Lung (tissue), 12 donors: ENCODE data around the gene HMCN2. TPM values are rescaled to one million over a fixed set of nuclear protein-coding genes. Genes with fewer than 3 reads are reported as not detected.

ENCODE experiments used
- ATAC-seq: fragments of 200-7000 bp; cut with Tn5 transposase; one replicate; pipeline ENCODE4 v1.9.1; 2020; ENCODE audit warnings: moderate number of reproducible peaks; ENCODE audit not compliant: insufficient read depth, low FRiP score
- DNase-seq, 3 donors: peaks; one replicate each; pipeline ENCODE4 v3.0.0-alpha.2; 2013 to 2017
- H3K27ac ChIP-seq, 2 donors: one replicate each; pipeline ENCODE4 v1.5.1; 2013; ENCODE audit warnings: mild to moderate bottlenecking in 2 of 2, moderate library complexity in 2 of 2, control low read depth in 1 of 2, inconsistent platforms in 1 of 2, low read depth in 1 of 2, low read length in 1 of 2
- H3K27me3 ChIP-seq, 3 donors: one replicate each; pipeline ENCODE4 v1.5.1; 2013; ENCODE audit warnings: low read length in 2 of 3; ENCODE audit not compliant: control insufficient read depth in 3 of 3, insufficient read depth in 3 of 3
- H3K36me3 ChIP-seq, 4 donors: one replicate each; pipeline ENCODE4 v1.5.1; 2013; ENCODE audit warnings: low read length in 4 of 4, mild to moderate bottlenecking in 1 of 4, moderate library complexity in 1 of 4; ENCODE audit not compliant: control insufficient read depth in 4 of 4, insufficient read depth in 4 of 4
- H3K4me1 ChIP-seq, 5 donors: one replicate each; pipeline ENCODE4 v1.5.1; 2013; ENCODE audit warnings: low read length in 5 of 5, mild to moderate bottlenecking in 2 of 5, moderate library complexity in 1 of 5; ENCODE audit not compliant: control insufficient read depth in 5 of 5, insufficient read depth in 5 of 5
- H3K4me3 ChIP-seq: one replicate; pipeline ENCODE4 v1.5.1; 2013; ENCODE audit warnings: mild to moderate bottlenecking, control low read depth, moderate library complexity
- H3K9ac ChIP-seq, 2 donors: one replicate each; pipeline ENCODE4 v1.5.1; 2013; ENCODE audit warnings: low read length in 2 of 2, control low read depth in 1 of 2; ENCODE audit not compliant: insufficient read depth in 1 of 2
- H3K9me3 ChIP-seq, 4 donors: one replicate each; pipeline ENCODE4 v1.5.1; 2013; ENCODE audit warnings: low read length in 3 of 4, mild to moderate bottlenecking in 1 of 4, moderate library complexity in 1 of 4; ENCODE audit not compliant: control insufficient read depth in 4 of 4, insufficient read depth in 3 of 4
- CTCF ChIP-seq: IDR thresholded peaks from 2 replicates; pipeline ENCODE4 v1.5.1; 2012; ENCODE audit warnings: mild to moderate bottlenecking; ENCODE audit errors: control extremely low read depth, extremely low read depth
- WGBS, 2 donors: extraction: QIAGEN DNeasy Blood & Tissue Kit; methylation state at CpG; one replicate each; pipeline ENCODE4 v1.1.7; 2013; 5-methylcytosine and 5-hydroxymethylcytosine counted together
- polyA plus RNA-seq, 2 donors: library from polyadenylated mRNA; stranded (reverse); fragments of 200-250 nt; gene quantifications; one replicate each; pipeline ENCODE4 v1.2.1, GENCODE V29; 2013
- total RNA-seq, 2 donors: library from RNA; depleted of rRNA in 1 of 2; stranded (reverse); fragments of >200 nt in 1 of 2; gene quantifications; one replicate each; pipeline ENCODE4 v1.2.1, GENCODE V29; 2014 to 2021
- donor health status: control.
- donor health status: control.
- donor health status: Bipolar disorder and iron deficiency.
- donor health status: healthy.
- donor health status: DM: yes; HTN: yes; CAD: no.

The HMCN2 gene
- total and polyA plus RNA-seq, 4 donors, result 2.1 to 5.2 (median 3.7) TPM

GRCh38 chr9:130287736-130288135, 22.2 kb downstream of the HMCN2 start:
- H3K36me3 ChIP-seq, result no peaks in the 10 kb centered on the region
- H3K9me3 ChIP-seq, result no peaks in the 10 kb centered on the region
- H3K9ac ChIP-seq, result no peak overlapping the region
- H3K4me1 ChIP-seq, result peaks cover 0 to 61% (median 3%) of the 10 kb centered on the region in 5 donors
- peaks cover 0 to 9% (median 3%) of the 10 kb centered on the region in 3 donors for H3K27me3 ChIP-seq
- TF ChIP-seq CTCF, result no peak
- WGBS, 2 donors, result 55 to 56% methylated on average over 6 of the region's 6 CpGs
- peak overlapping the region in 1 of 2 donors; percentile 42 for H3K27ac ChIP-seq
- ATAC-seq, result no peak
- peak; percentile 37 to 72 (median 70) for DNase-seq
- no peak overlapping the region for H3K4me3 ChIP-seq

GRCh38 chr9:130288393-130288792, 22.8 kb downstream of the HMCN2 start:
- 67 to 82% methylated on average over 6 of the region's 6 CpGs for WGBS, 2 donors
- ATAC-seq (no peak), DNase-seq (no peak)
- Histone ChIP-seq H3K4me1 (peaks cover 0 to 61% (median 3%) of the 10 kb centered on the region in 5 donors), H3K27me3 (peaks cover 0 to 9% (median 4%) of the 10 kb centered on the region in 3 donors), H3K9ac (no peak overlapping the region), H3K36me3 (no peaks in the 10 kb centered on the region), H3K27ac (no peak overlapping the region), H3K9me3 (no peaks in the 10 kb centered on the region), H3K4me3 (no peak overlapping the region)
- no peak for TF ChIP-seq CTCF

- no peak for ATAC-seq
- WGBS, 2 donors, result 58 to 75% methylated on average over 13 of the region's 13 CpGs
- Histone ChIP-seq H3K4me3 (no peak overlapping the region), H3K27ac (no peak overlapping the region), H3K36me3 (no peaks in the 10 kb centered on the region), H3K9me3 (no peaks in the 10 kb centered on the region), H3K9ac (no peak overlapping the region), H3K27me3 (peaks cover 0 to 9% (median 6%) of the 10 kb centered on the region in 3 donors), H3K4me1 (peaks cover 0 to 60% (median 3%) of the 10 kb centered on the region in 5 donors)
- DNase-seq, result no peak
- no peak for TF ChIP-seq CTCF
Observed at GRCh38 chr9:130288926-130289690, 23.5 kb downstream of the HMCN2 start.
